H9 (cell line): Measurements from ENCODE around the gene ADAM8. TPM values are rescaled to one million over a fixed set of nuclear protein-coding genes. Genes with fewer than 3 reads are reported as not detected.

Experiments
- DNase-seq: peaks from one replicate; pipeline ENCODE4 v3.0.0-alpha.2; 2017
- H2AFZ ChIP-seq: one replicate; pipeline ENCODE4 v1.6.1; 2013; ENCODE audit warnings: mild to moderate bottlenecking, low read length, control low read depth, moderate library complexity
- H2AK5ac ChIP-seq: 2 replicates; pipeline ENCODE4 v1.6.1; 2013; ENCODE audit warnings: low read length, control low read depth, mixed read lengths; ENCODE audit not compliant: insufficient read length
- H2BK120ac ChIP-seq: one replicate; pipeline ENCODE4 v1.6.1; 2013; ENCODE audit warnings: low read depth, mild to moderate bottlenecking, low read length, control low read depth, inconsistent platforms; ENCODE audit not compliant: poor library complexity, severe bottlenecking
- H2BK12ac ChIP-seq: 2 replicates; pipeline ENCODE4 v1.6.1; 2013; ENCODE audit warnings: low read length, control low read depth, mixed read lengths, low read depth; ENCODE audit not compliant: insufficient read length
- H2BK15ac ChIP-seq: 2 replicates; pipeline ENCODE4 v1.6.1; 2013; ENCODE audit warnings: low read depth, low read length, control low read depth
- H2BK20ac ChIP-seq: one replicate; pipeline ENCODE4 v1.6.1; 2013; ENCODE audit warnings: low read depth, mild to moderate bottlenecking, low read length, control low read depth, inconsistent platforms; ENCODE audit not compliant: poor library complexity, severe bottlenecking
- H2BK5ac ChIP-seq: 2 replicates; pipeline ENCODE4 v1.6.1; 2013; ENCODE audit warnings: low read length, control low read depth, mixed read lengths; ENCODE audit not compliant: insufficient read length
- H3K14ac ChIP-seq: 2 replicates; pipeline ENCODE4 v1.6.1; 2013; ENCODE audit warnings: low read length, control low read depth; ENCODE audit not compliant: insufficient read depth
- H3K18ac ChIP-seq: 2 replicates; pipeline ENCODE4 v1.6.1; 2013; ENCODE audit warnings: low read depth, mild to moderate bottlenecking, mixed read lengths, low read length, control low read depth; ENCODE audit not compliant: insufficient read length
- H3K23ac ChIP-seq: 2 replicates; pipeline ENCODE4 v1.6.1; 2013; ENCODE audit warnings: low read length, control low read depth, mixed read lengths, low read depth; ENCODE audit not compliant: insufficient read length
- H3K23me2 ChIP-seq: 2 replicates; pipeline ENCODE4 v1.6.1; 2013; ENCODE audit warnings: low read depth, mild to moderate bottlenecking, mixed read lengths, low read length, control low read depth; ENCODE audit not compliant: insufficient read length, poor library complexity, severe bottlenecking
- H3K27ac ChIP-seq: 2 replicates; pipeline ENCODE4 v1.5.1; 2013; ENCODE audit warnings: low read length, control low read depth, mixed read lengths, low read depth; ENCODE audit not compliant: insufficient read length
- H3K27me3 ChIP-seq: 2 replicates; pipeline ENCODE4 v1.6.1; 2013; ENCODE audit warnings: low read length, control low read depth, inconsistent platforms; ENCODE audit not compliant: insufficient read depth
- H3K4ac ChIP-seq: 2 replicates; pipeline ENCODE4 v1.6.1; 2013; ENCODE audit warnings: low read depth, mild to moderate bottlenecking, control low read depth, inconsistent platforms, low read length, moderate library complexity
- H3K4me1 ChIP-seq: 2 replicates; pipeline ENCODE4 v1.6.1; 2013; ENCODE audit warnings: low read length, control low read depth, inconsistent platforms; ENCODE audit not compliant: insufficient read depth
- H3K4me2 ChIP-seq: 2 replicates; pipeline ENCODE4 v1.6.1; 2013; ENCODE audit warnings: low read length, control low read depth, mixed read lengths; ENCODE audit not compliant: insufficient read length, insufficient read depth
- H3K56ac ChIP-seq: 2 replicates; pipeline ENCODE4 v1.6.1; 2013; ENCODE audit warnings: low read depth, mild to moderate bottlenecking, mixed read lengths, low read length, control low read depth; ENCODE audit not compliant: insufficient read length
- H3K79me1 ChIP-seq: 2 replicates; pipeline ENCODE4 v1.6.1; 2013; ENCODE audit warnings: low read depth, mild to moderate bottlenecking, moderate library complexity, low read length, control low read depth, inconsistent platforms; ENCODE audit not compliant: insufficient read depth, poor library complexity, severe bottlenecking
- H3K79me2 ChIP-seq: 2 replicates; pipeline ENCODE4 v1.6.1; 2013; ENCODE audit warnings: low read length, control low read depth, inconsistent platforms; ENCODE audit not compliant: insufficient read depth
- H3K9ac ChIP-seq: 2 replicates; pipeline ENCODE4 v1.6.1; 2013; ENCODE audit warnings: low read length, control low read depth, mixed read lengths; ENCODE audit not compliant: insufficient read length; ENCODE audit errors: extremely low read depth
- H3K9me3 ChIP-seq: one replicate; pipeline ENCODE4 v1.6.1; 2013; ENCODE audit warnings: low read depth, low read length, inconsistent platforms; ENCODE audit not compliant: control insufficient read depth
- H3T11ph ChIP-seq: one replicate; pipeline ENCODE4 v1.6.1; 2013; ENCODE audit warnings: mild to moderate bottlenecking, low read length, control low read depth, inconsistent platforms
- H4K20me1 ChIP-seq: one replicate; pipeline ENCODE4 v1.6.1; 2013; ENCODE audit not compliant: control insufficient read depth, insufficient read length, insufficient read depth
- H4K5ac ChIP-seq: 2 replicates; pipeline ENCODE4 v1.6.1; 2013; ENCODE audit warnings: low read depth, mild to moderate bottlenecking, mixed read lengths, low read length, control low read depth; ENCODE audit not compliant: insufficient read length
- H4K8ac ChIP-seq: replicated peaks from 2 replicates; pipeline ENCODE4 v1.6.1; 2013; ENCODE audit warnings: low read length, control low read depth, mixed read lengths, low read depth; ENCODE audit not compliant: insufficient read length
- H4K91ac ChIP-seq: 2 replicates; pipeline ENCODE4 v1.6.1; 2013; ENCODE audit warnings: low read depth, mild to moderate bottlenecking, moderate library complexity, mixed read lengths, low read length, control low read depth; ENCODE audit not compliant: insufficient read length
- H3K27ac Mint-ChIP-seq, 3 experiments: 2 replicates in 2 of 3; 3 replicates in 1 of 3; pipeline ENCODE4 v1.8.0; 2020 to 2021; ENCODE audit warnings: mixed read lengths in 3 of 3, mild to moderate bottlenecking in 1 of 3, moderate library complexity in 1 of 3
- H3K27me3 Mint-ChIP-seq: 2 replicates; pipeline ENCODE4 v1.8.0; 2021; ENCODE audit warnings: low read depth, mild to moderate bottlenecking, moderate library complexity, mixed read lengths
- H3K36me3 Mint-ChIP-seq, 3 experiments: 2 replicates in 2 of 3; 3 replicates in 1 of 3; pipeline ENCODE4 v1.8.0; 2020 to 2021; ENCODE audit warnings: low read depth in 3 of 3, mixed read lengths in 3 of 3; ENCODE audit not compliant: insufficient read depth in 1 of 3
- H3K4me1 Mint-ChIP-seq, 2 experiments: 2 replicates each; pipeline ENCODE4 v1.8.0; 2020; ENCODE audit warnings: mixed read lengths in 2 of 2
- H3K4me3 Mint-ChIP-seq, 2 experiments: 2 replicates in 1 of 2; 3 replicates in 1 of 2; pipeline ENCODE4 v1.8.0; 2020 to 2021; ENCODE audit warnings: mild to moderate bottlenecking in 2 of 2, mixed read lengths in 2 of 2, moderate library complexity in 1 of 2
- H3K9me3 Mint-ChIP-seq, 2 experiments: 2 replicates in 1 of 2; 3 replicates in 1 of 2; pipeline ENCODE4 v1.8.0; 2020; ENCODE audit warnings: mild to moderate bottlenecking in 2 of 2, mixed read lengths in 2 of 2, moderate library complexity in 1 of 2
- CTCF ChIP-seq: fragments of 200-600 bp; sonication (generic); conservative IDR thresholded peaks from 3 replicates; pipeline ENCODE4 v1.8.0; 2021; ENCODE audit warnings: antibody characterized with exemption, mild to moderate bottlenecking
- WGBS: extraction: QIAGEN DNeasy Blood & Tissue Kit; methylation state at CpG from one replicate; pipeline ENCODE4 v1.1.7; 2013; ENCODE audit warnings: missing lambda C conversion rate, low lambda C conversion rate, mixed read lengths; ENCODE audit not compliant: insufficient read length; ENCODE audit errors: extremely low coverage; 5-methylcytosine and 5-hydroxymethylcytosine counted together
- total RNA-seq: library from RNA; stranded (reverse); gene quantifications from 2 replicates; pipeline ENCODE4 v1.2.1, GENCODE V29; 2021

Gene ADAM8
- total RNA-seq, 1 experiment from 2014 or later, result 5.4 TPM

DNA sequence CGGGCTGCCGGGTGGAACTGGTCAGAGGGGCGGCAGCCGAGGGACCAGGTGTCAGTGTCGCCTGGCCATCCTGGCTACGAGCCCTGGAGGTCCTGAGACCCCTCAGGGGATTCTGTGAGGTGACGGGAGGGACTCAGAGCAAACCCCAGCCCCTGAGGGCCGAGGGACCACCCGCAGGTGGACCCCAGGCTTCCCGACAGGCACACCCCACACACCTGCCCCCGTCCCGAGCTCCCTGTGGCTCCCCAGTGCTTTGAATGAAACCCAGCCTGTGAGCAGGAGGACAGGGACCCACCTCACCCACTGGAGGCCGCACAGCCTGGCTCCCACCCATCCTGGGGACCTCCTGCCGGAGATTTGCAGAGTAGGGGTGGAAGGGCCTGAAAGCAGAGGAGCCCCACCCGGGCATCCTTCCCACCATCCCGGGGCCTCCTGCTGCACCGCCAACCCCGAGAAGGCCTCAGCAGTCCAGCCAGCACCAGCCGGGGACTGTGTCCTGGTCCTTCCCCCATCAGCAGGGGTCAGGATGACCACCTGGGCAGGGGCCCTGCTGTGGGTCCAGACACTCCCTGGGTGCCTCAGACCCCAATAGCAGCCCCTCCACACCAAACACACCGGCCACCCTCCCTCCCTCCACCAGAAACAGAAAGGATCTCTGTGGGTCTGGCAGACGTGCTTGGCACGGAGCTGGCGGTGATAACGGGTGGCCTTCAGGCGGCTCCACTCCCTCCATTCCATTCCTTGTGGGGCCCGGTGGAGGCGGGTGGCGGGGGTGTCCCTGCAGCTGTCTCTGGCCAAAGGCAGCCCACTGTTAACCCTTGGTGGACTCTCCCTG is 25.1 kb downstream of the ADAM8 start:
- peaks cover 6% of the 10 kb centered on the region for H3K27me3 Mint-ChIP-seq
- H3K56ac ChIP-seq, result no peak overlapping the region
- no peak for TF ChIP-seq CTCF
- no peaks in the 10 kb centered on the region for H3K36me3 Mint-ChIP-seq
- no peak overlapping the region for H3K18ac ChIP-seq
- no peaks in the 10 kb centered on the region for H3K79me2 ChIP-seq
- H2BK15ac ChIP-seq, result no peak overlapping the region
- H3K9me3 ChIP-seq, result no peaks in the 10 kb centered on the region
- H2BK120ac ChIP-seq, result no peak overlapping the region
- H3K4me1 Mint-ChIP-seq, result peaks cover 10 to 23% of the 10 kb centered on the region in 2 experiments
- no peak overlapping the region for H3K4ac ChIP-seq
- H3K9me3 Mint-ChIP-seq, result no peaks in the 10 kb centered on the region; a peak in 2 of 5 replicates
- no peak overlapping the region for H4K8ac ChIP-seq
- no CpG with 5 or more reads among the region's 28 CpGs for WGBS
- H3K27me3 ChIP-seq, result no peaks in the 10 kb centered on the region
- H2AK5ac ChIP-seq, result no peak overlapping the region
- no peak overlapping the region for H4K5ac ChIP-seq
- H3K23ac ChIP-seq, result no peak overlapping the region
- no peak overlapping the region for H2BK12ac ChIP-seq
- H4K91ac ChIP-seq, result no peak overlapping the region
- no peak overlapping the region for H2BK5ac ChIP-seq
- H3K4me2 ChIP-seq, result no peak overlapping the region
- no peak overlapping the region for H3K9ac ChIP-seq
- H2BK20ac ChIP-seq, result no peak overlapping the region
- peak overlapping the region in 1 of 3 experiments; percentile 63; a peak in 1 of 7 replicates for H3K27ac Mint-ChIP-seq
- H4K20me1 ChIP-seq, result no peaks in the 10 kb centered on the region
- DNase-seq, result no peak
- H3K4me1 ChIP-seq, result no peaks in the 10 kb centered on the region
- H3K27ac ChIP-seq, result no peak overlapping the region
- no peak overlapping the region for H3K4me3 Mint-ChIP-seq
- no peaks in the 10 kb centered on the region for H3K79me1 ChIP-seq
- no peaks in the 10 kb centered on the region for H3K23me2 ChIP-seq
- no peak overlapping the region for H2AFZ ChIP-seq
- no peak overlapping the region; the same call in 1 of the 2 replicates for H3K14ac ChIP-seq
- no peak overlapping the region for H3T11ph ChIP-seq
